HG03097 (cell line): Measurements from ENCODE around the gene NAP1L3.

Experiments
- ATAC-seq: cut with Tn5 transposase; IDR thresholded peaks from one replicate; pipeline ENCODE4 v1.9.1; 2021; ENCODE audit not compliant: unreplicated experiment, low FRiP score

Gene NAP1L3

GRCh38 chrX:93673056-93673868 is at the start of gene NAP1L3:
NAP1L3 (minus strand) TSS chrX:93673578; CDS start chrX:93673304, 274 bp downstream.
- ATAC-seq, result no peak

GRCh38 chrX:93711076-93711475 is 37.7 kb upstream of the NAP1L3 start:
- no peak for ATAC-seq

GRCh38 chrX:93703701-93704100 is 30.3 kb upstream of the NAP1L3 start:
- ATAC-seq, result no peak

- no peak for ATAC-seq
Measured at GRCh38 chrX:93695981-93696380, 22.6 kb upstream of the NAP1L3 start.

DNA sequence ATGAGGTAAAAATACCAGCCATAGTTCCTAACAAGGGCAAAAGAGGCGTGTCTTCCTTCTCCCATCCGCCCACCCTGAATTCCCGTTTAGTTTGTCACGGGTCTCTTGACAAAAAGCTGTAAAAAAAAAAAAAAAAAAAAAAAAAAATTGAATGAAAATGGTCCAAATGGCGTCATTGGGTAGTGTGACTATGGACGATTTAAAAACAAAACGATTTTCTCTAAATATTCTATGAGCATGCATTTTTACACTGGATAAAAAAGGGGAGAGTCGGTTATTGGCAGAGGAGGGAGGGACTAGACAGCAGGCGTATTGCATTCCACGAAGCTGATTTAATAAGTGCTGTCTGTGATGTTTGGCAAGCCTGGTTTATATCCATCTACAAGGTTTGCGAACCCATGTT is 492 bp upstream of the NAP1L3 start, which contains the start of gene FAM133A:
TSS of gene FAM133A (plus strand) at position 338 of the 403 bp plus-strand sequence. CDS start 35,214 bp downstream, outside the sequence.
- ATAC-seq, result no peak

- ATAC-seq, result no peak
Measured at GRCh38 chrX:93660575-93660974, 12.8 kb downstream of the NAP1L3 start.

DNA sequence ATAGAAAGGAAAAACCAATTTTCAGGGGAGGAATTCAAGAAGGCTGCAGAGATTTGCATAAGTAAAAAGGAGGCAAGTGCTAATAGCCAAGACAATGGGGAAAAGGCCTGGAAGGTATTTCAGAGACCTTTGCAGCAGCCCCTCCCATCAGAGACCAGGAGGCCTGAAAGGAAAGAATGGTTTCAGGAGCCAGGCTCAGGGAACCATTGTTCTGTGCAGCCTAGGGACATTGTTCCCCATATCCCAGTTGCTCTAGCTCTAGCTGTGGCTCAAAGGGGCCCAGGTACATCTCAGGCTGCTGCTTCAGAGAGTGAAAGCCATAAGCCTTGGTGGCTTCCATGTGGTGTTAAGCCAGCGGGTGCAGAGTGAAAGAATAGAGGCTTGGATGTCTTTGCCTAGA is 24.0 kb downstream of the NAP1L3 start:
- no peak for ATAC-seq

GRCh38 chrX:93637591-93637990 is 35.8 kb downstream of the NAP1L3 start:
- no peak for ATAC-seq
